Skin of body (tissue), 3 donors: ENCODE data around the gene CMTM1. TPM values are rescaled to one million over a fixed set of nuclear protein-coding genes. Genes with fewer than 3 reads are reported as not detected.
A peak's percentile ranks its signal among the peaks of the same experiment; 100 is the strongest.
"Not testable (repeated sequence)": the region's sequence is repeated elsewhere in the genome, so short reads cannot be mapped to it uniquely, and the experiment has no call there.

Source experiments
- DNase-seq: peaks from one replicate; lab custom pipeline; 2025; lab: John Stamatoyannopoulos, UW
- small RNA-seq: library from RNA; depleted of rRNA; stranded (forward); fragments of <200 nt; gene quantifications from one replicate; pipeline ENCODE3, GENCODE V24; 2014; ENCODE audit warnings: low replicate concordance
- total RNA-seq: library from RNA; depleted of rRNA; stranded (reverse); fragments of >200 nt; gene quantifications from one replicate; pipeline ENCODE4 v1.2.3, GENCODE V29; 2014

The CMTM1 gene
- total RNA-seq, 1 donor from 2014 or later = 2.0 TPM

GRCh38 chr16:66612422-66612821 lies 46.2 kb downstream of the CMTM1 start:
- no peak for DNase-seq

DNA sequence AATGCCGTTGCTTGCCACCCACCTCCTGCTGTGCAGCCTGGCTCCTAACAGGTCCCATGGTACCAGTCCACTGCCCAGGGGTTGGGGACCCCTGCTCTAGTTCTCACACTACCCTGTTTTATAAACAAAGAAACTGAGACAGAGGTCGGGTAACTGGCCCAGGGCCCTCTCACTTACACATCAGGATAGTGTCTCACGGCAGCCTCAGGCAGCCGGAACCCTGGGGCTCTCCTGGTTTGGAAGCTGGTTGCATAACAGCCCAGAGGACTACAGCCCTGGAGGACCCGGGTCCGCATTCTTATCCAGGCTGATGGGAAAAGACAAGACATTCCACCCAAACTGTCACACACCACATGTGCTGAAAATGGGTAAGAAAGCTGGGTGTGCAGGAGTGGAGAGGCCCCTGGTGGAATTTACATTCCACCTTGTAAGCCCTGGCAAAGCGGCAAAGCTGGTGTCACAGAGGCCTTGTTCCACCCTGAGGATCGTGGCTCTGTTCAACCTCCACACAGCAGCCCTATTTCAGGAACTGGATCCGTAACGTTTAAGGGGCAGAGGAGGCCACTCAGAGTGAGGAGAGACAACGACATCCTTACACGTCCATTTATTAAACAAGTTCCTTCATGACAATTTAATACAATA lies 48.0 kb downstream of the CMTM1 start:
- no peak for DNase-seq

DNA sequence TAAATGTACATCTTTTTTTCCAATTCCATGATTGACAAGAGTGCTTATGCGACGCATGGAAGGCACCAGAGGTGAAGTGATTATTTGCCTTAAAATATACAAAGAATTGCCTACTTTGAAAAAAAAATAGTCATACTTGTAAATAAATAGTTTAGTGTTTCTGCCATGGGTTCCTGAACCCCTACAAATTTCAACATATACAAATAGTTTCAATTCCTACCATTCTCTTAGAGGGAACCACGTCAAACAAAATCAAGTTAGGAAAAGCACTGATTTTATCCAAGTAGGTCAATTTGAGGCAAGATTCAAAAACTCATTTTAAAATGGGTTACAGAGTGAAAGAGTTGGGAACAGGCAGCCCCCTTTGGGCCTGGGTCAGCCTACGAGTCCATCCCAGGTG lies 49.9 kb downstream of the CMTM1 start:
- no peak for DNase-seq

DNA sequence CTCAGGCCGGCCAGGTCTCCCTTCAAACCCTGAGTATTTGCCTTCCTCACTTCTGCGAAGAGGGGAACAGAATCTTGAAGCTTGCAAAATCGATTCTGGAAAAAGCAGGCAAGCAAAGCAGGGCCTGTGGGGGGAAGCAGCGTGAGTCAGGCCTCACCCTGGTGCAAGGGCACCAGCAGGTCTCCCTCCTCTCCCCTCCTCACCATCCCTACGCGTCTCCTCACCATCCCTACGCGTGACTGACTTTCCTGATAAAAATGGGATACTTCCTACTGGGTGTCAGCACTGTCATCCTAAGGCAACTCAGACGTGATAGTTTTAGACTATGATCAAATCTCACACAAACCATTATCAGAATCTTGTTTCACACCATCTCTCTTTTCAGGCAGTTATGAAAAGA lies 50.4 kb downstream of the CMTM1 start:
- no peak for DNase-seq

DNA sequence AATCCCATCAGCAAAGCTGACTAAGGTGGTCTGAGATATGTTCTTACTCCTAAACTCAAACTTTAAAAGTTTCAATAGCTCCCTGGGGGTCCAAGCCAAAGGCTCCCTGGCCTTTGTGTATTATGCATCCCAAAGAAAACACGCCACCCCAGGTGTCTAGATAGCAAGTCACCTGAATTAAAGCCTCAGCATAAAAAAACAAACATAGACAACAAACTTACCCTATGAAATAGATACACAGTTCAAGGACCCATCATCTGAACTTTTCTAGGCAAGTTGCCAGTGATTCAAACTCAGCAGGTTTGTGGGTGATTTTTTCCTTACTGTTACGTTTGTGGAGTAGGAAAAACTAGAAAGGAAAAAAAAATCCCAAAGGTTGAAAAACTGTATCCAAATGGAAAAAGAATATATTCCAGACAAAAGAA lies 50.8 kb downstream of the CMTM1 start:
- no peak for DNase-seq

- DNase-seq = no peak
Measured at GRCh38 chr16:66617728-66618127, 51.5 kb downstream of the CMTM1 start.

DNA sequence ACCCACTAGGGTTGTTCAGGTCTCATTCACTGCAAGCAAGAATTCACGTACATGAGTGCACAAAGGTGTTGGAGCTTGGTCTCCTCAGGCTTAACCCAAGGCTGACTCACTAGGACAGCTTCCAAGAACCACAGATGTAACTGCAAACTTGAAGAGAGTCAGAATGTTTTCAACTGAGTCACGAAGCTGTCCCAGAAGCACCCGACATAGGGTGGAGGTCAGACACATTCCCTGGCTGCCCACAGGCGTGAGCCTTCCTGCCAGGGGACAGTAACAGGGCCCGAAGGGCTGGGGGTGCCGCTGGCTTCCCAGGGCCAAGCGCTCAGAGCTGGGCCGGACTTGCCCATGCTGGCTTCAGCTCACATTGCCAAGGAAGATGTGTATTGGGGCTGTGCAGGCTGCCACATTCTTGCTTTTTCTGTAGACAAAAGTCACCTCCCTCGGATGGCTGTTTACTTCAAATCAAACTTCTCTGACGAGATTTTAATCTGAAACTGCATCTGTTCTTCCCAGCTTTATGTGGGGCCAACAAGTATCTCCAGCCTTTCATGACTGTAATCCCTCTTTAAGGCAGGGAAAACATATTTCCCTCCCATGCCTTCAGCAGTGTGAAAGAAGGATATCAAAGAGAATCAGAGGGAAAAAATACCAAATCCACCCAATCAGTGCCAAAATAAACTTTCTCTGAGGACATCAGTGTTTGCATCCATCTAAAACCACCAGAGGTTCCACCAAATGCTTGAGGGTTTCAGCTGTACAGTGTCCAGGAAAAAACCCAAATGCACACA lies 52.5 kb downstream of the CMTM1 start:
- no peak for DNase-seq

GRCh38 chr16:66619534-66620428 lies 53.5 kb downstream of the CMTM1 start:
- peak; percentile 49 for DNase-seq

DNA sequence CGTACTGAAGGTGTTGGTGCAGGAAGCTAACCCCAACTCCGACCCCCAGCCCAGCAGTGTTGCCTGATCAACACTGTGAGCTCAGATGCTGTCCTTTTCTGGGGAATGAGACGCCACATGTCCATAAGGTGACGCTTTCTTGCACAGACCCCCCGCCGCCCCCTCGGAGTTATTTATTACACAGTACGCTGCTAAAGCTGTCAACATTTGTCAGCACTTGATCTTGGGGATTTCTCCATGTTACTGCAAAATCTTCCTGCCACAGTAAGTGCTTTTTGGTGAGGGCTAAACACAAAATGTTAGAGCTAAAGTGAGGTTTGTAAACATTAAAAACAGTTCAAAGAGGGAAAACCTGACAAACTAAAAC lies 54.2 kb downstream of the CMTM1 start:
- DNase-seq = no peak

DNA sequence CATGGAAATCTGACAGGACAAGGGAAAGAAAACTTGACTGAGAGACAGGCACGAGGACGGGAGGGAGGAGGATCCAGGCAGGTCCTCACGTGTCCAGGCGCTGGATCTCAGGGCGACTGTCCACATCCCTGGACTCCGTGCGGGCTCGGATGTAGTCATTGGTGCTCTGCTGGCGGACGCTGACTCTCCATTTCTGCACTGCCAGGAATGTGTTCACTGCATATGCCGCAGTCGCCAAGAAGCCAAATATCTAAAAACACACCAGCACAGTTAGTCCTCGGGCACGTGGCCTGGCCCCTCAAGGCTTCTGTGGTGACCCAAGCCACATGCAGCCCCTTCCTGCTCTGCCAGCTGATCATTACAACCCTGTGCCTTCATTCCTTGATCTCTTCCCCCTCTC lies 55.7 kb downstream of the CMTM1 start:
- DNase-seq = no peak

- DNase-seq = no peak
Measured at GRCh38 chr16:66622863-66623262, 56.6 kb downstream of the CMTM1 start.

- DNase-seq = no peak
Measured at GRCh38 chr16:66623755-66624154, 57.5 kb downstream of the CMTM1 start.

DNA sequence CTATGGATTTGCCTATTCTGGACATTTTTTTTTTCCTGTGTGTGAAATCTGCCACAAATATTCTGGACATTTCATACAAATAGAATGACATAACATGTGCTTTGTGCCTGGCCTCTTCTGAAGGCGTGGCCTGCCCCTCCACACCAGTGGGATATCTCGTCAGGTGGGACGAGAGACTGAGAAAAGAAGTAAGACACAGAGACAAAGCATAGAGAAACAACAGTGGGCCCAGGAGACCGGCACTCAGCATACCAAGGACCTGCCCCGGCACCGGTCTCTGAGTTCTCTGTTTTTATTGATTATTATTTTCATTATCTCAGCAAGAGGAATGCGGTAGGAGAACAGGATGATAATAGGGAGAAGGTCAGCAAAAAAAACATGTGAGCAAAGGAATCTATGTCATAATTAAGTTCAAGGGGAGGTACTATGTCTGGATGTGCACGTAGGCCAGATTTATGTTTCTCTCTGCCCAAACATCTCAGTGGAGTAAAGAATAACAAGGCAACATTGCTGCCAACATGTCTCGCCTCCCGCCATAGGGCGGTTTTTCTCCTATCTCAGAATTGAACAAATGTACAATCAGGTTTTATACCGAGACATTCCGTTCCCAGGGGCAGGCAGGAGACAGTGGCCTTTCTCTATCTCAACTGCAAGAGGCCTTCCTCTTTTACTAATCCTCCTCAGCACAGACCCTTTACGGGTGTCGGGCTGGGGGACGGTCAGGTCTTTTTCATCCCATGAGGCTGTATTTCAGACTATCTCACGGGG lies 61.6 kb downstream of the CMTM1 start:
- DNase-seq = not testable (repeated sequence)

Small RNA genes lying within 50 kb of the gene (small RNA-seq; reads per million reads assigned to genes)
- gene CKLF-CMTM1 = not detected

Other genes starting within 250 kb of the CMTM1 start
- gene CDH5, start 199.7 kb upstream of the CMTM1 start, total RNA-seq = 28.5 TPM
- gene BEAN1, start 139.1 kb upstream of the CMTM1 start, total RNA-seq = 2.5 TPM
- 20.2 TPM for gene TK2, start 16.3 kb upstream of the CMTM1 start, total RNA-seq
- gene CKLF, start 13.9 kb upstream of the CMTM1 start, total RNA-seq = 35.5 TPM
- 2.5 TPM for gene CMTM2, start 13.0 kb downstream of the CMTM1 start, total RNA-seq
- gene CMTM3, start 38.3 kb downstream of the CMTM1 start, total RNA-seq = 20.5 TPM
- gene CMTM4, start 130.3 kb downstream of the CMTM1 start, total RNA-seq = 18.7 TPM
- gene DYNC1LI2, start 185.2 kb downstream of the CMTM1 start, total RNA-seq = 113 TPM
- 0.10 TPM for gene TERB1, start 235.1 kb downstream of the CMTM1 start, total RNA-seq